ENCODE results near the gene WDR70. TPM values are rescaled to one million over a fixed set of nuclear protein-coding genes. Genes with fewer than 3 reads are reported as not detected.

Gene WDR70
- total and polyA plus RNA-seq, 9 donors, result 20.9 to 36.5 (median 31.4) TPM

DNA sequence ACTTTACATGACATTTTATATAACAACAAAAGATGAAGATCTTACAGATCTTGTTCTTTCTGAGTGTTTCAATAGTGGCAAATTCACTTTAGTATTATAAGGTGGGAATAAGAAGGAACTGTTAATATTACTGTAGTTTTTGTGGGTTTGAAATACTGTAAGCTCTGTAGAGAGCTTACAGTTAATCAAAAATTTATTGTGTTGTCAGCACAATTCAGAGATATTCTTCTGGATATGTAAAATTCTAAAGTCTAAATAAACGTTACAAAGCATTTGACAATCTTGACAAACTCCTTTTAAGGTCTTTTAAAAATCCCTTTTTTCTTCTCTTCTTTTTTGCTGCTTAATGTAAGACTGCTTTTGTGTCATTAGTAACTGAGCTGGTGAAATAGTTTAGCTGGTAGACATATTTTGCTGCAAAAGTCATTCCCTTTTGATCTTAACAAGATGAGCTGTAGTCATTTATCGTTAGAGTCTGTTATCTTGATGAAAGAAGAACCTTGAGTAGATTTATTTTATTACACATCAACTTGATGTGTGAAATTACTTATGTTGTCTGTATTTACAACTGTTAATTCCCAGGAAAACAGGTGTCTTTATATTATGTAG, 186.0 kb downstream of the WDR70 start:
- 61 to 63% (median 62%) methylated on average over 2 of the region's 2 CpGs for WGBS, 3 donors
- H3K36me3 ChIP-seq, result no peaks in the 10 kb centered on the region
- no peaks in the 10 kb centered on the region for H3K27me3 ChIP-seq
- H3K9me3 ChIP-seq, result no peaks in the 10 kb centered on the region
- no peaks in the 10 kb centered on the region for H3K4me1 ChIP-seq (ENCODE audit: insufficient read depth)
- TF ChIP-seq, protein P1, sequence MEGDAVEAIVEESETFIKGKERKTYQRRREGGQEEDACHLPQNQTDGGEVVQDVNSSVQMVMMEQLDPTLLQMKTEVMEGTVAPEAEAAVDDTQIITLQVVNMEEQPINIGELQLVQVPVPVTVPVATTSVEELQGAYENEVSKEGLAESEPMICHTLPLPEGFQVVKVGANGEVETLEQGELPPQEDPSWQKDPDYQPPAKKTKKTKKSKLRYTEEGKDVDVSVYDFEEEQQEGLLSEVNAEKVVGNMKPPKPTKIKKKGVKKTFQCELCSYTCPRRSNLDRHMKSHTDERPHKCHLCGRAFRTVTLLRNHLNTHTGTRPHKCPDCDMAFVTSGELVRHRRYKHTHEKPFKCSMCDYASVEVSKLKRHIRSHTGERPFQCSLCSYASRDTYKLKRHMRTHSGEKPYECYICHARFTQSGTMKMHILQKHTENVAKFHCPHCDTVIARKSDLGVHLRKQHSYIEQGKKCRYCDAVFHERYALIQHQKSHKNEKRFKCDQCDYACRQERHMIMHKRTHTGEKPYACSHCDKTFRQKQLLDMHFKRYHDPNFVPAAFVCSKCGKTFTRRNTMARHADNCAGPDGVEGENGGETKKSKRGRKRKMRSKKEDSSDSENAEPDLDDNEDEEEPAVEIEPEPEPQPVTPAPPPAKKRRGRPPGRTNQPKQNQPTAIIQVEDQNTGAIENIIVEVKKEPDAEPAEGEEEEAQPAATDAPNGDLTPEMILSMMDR (IDR thresholded peaks at IDR 0.05), result no peak
- TF ChIP-seq POLR2A (IDR thresholded peaks at IDR 0.05) (no peak), EP300 (IDR thresholded peaks at IDR 0.05) (no peak)
- intact Hi-C loops (cut with DNase I), result no loop called here
- DNase-seq, result no peak
- H3K4me3 ChIP-seq, result no peak overlapping the region
- H3K27ac ChIP-seq, result no peak overlapping the region

DNA sequence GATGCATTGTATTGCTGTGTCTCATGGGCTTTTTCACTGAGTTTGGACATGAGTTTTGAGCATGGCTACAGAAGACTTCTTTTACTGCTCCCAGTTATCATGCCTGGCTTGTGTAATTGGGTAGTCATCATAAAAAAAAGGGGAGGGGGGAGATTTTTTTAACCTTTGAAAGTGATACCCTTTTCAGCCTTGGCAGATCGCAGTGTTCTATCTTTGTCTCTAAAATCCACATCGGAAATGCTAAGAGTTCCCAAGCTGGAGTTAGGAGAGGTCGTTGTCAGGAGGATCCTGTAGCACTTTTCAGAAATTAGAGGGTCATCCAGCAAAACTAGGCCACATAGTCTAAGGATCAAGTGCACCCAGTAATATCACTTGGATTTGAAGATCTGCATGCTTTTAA, 188.4 kb downstream of the WDR70 start:
- Histone ChIP-seq H3K27ac (no peak overlapping the region), H3K36me3 (no peaks in the 10 kb centered on the region), H3K9me3 (no peaks in the 10 kb centered on the region), H3K4me3 (no peak overlapping the region), H3K4me1 (ENCODE audit: insufficient read depth) (no peaks in the 10 kb centered on the region), H3K27me3 (no peaks in the 10 kb centered on the region)
- DNase-seq, result no peak
- TF ChIP-seq, protein P1 (IDR thresholded peaks at IDR 0.05), result no peak
- no peak for TF ChIP-seq POLR2A (IDR thresholded peaks at IDR 0.05)
- TF ChIP-seq EP300 (IDR thresholded peaks at IDR 0.05), result no peak
- intact Hi-C loops (cut with DNase I), result no loop called here
- WGBS, 3 donors, result 81 to 83% (median 82%) methylated on average over 3 of the region's 3 CpGs

DNA sequence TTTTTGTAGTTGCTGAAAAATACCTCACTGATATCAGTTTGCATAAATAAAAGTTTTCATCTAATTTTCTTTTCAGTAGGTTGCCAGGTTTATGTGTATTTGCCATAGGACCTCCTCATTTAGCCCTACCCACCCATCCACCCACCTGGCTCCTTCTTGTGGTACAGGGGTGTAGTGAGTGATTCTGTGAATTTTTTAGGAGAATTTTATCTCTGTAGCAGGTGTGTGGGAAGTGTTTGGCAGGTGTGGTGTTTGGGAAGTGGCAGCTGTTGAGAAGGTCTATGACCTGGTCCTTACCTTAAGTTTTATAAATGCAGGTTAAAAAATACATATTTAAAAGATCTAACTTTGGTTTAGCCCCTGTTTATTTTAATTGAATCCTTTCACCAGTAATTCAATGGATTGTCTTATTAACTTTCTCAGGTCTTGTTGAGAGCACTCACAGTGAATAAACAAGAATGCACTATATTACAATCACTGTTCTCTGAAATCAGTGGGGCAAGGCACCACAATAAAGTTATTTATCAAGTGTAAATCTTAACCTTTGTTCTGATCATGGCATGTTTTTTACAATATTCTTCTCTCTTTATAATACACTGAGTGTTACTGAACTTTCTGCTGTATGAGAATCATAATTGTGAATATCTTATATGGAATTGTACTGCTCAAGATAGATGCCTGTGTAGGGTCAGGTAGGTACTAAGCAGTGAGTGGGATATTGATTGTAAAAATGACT, 189.1 kb downstream of the WDR70 start:
- DNase-seq, result no peak
- Histone ChIP-seq H3K9me3 (no peaks in the 10 kb centered on the region), H3K4me1 (ENCODE audit: insufficient read depth) (no peaks in the 10 kb centered on the region), H3K36me3 (no peaks in the 10 kb centered on the region), H3K27me3 (no peaks in the 10 kb centered on the region), H3K4me3 (no peak overlapping the region), H3K27ac (no peak overlapping the region)
- TF ChIP-seq EP300 (IDR thresholded peaks at IDR 0.05), result no peak
- TF ChIP-seq, protein P1 (IDR thresholded peaks at IDR 0.05), result no peak
- TF ChIP-seq POLR2A (IDR thresholded peaks at IDR 0.05), result no peak
- intact Hi-C loops (cut with DNase I), result no loop called here

DNA sequence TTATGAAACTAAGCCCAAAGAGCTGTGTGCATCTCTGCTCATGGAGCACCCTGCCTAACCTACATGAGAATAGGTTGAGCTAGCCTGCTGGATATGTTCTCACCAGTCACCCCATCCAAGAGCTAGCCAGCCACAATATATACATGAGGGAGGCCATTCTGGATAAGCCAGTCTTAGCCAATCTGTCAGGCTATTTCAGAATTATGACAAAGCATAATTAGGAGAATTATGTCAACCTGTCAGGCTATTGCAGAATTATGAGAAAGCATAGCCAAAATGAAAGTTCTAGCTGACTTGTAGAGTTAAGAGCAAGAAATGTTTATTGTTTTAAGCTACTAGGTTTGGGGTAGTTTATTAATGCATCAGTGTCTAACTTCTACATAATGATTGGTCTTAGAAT, 189.8 kb downstream of the WDR70 start:
- Histone ChIP-seq H3K27me3 (no peaks in the 10 kb centered on the region), H3K36me3 (no peaks in the 10 kb centered on the region), H3K4me1 (ENCODE audit: insufficient read depth) (no peaks in the 10 kb centered on the region), H3K4me3 (no peak overlapping the region), H3K9me3 (no peaks in the 10 kb centered on the region), H3K27ac (no peak overlapping the region)
- DNase-seq, result no peak
- intact Hi-C loops (cut with DNase I), result no loop called here
- TF ChIP-seq EP300 (IDR thresholded peaks at IDR 0.05), result no peak
- TF ChIP-seq, protein P1 (IDR thresholded peaks at IDR 0.05), result no peak
- no peak for TF ChIP-seq POLR2A (IDR thresholded peaks at IDR 0.05)

Data from ovary (tissue), 9 donors.